OCI-LY1 (cell line): ENCODE measurements around the gene MRAS.

Experiments used
- CTCF ChIP-seq: fragments of 200-600 bp; sonication (generic), shearing (Covaris generic); IDR thresholded peaks from 2 replicates; pipeline ENCODE4 v1.5.1; 2017; ENCODE audit warnings: mild to moderate bottlenecking, antibody characterized with exemption, low read length, moderate library complexity, mixed read lengths
- EZH2 ChIP-seq: fragments of 200-600 bp; sonication (generic), shearing (Covaris generic); IDR thresholded peaks from 2 replicates; pipeline ENCODE4 v1.8.0; 2017; ENCODE audit warnings: borderline replicate concordance, mixed run types, mild to moderate bottlenecking, antibody characterized with exemption, low read length, moderate library complexity, mixed read lengths

GRCh38 chr3:138449490-138449889, 101.1 kb downstream of the MRAS start:
- TF ChIP-seq CTCF = no peak
- TF ChIP-seq EZH2 = no peak
